Measurements from ENCODE around the gene BEAN1. TPM values are rescaled to one million over a fixed set of nuclear protein-coding genes. Genes with fewer than 3 reads are reported as not detected.

BEAN1 gene
- total and polyA plus RNA-seq, 2 experiments from 2014 or later = 0.07 to 0.10 TPM

DNA sequence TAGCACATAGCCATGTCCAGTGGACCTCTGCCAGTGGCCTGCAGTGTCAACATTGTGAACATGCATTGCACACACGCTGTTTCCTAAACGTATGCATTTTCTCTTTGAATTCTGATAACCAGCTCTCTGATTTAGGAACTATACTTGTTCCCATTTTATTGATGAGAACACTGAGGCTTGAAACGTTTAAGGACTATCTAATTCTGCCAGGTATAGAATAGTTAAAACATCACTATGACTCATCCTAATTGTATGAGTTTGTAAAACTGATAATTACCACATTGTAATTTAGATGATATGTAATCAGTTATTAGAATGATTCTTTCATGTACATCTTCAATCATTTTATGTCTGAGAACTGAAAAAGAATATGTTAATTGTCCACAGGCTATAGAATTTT is 3.1 kb downstream of the BEAN1 start:
- Mint-ChIP-seq H3K27me3 (ENCODE audit: insufficient read depth, low read depth, poor library complexity) (peaks cover 54% of the 10 kb centered on the region), H3K4me1 (peaks cover 37% of the 10 kb centered on the region), H3K36me3 (ENCODE audit: low read depth) (no peaks in the 10 kb centered on the region), H3K9me3 (no peaks in the 10 kb centered on the region), H3K4me3 (no peak overlapping the region), H3K27ac (no peak overlapping the region)
- Histone ChIP-seq H3K27me3 (ENCODE audit: insufficient read depth) (peaks cover 65% of the 10 kb centered on the region), H4K20me1 (replicated peaks; ENCODE audit: insufficient read depth) (no peaks in the 10 kb centered on the region), H3K79me2 (replicated peaks; ENCODE audit: insufficient read depth) (no peaks in the 10 kb centered on the region), H3K36me3 (ENCODE audit: insufficient read depth) (no peaks in the 10 kb centered on the region), H3K4me1 (ENCODE audit: insufficient read depth) (peaks cover 8% of the 10 kb centered on the region), H3K27ac (ENCODE audit: low read depth) (no peak overlapping the region), H3F3A (replicated peaks; ENCODE audit: low read depth) (no peaks in the 10 kb centered on the region), H3K9me2 (ENCODE audit: insufficient read depth) (no peaks in the 10 kb centered on the region), H2AFZ (no peak overlapping the region), H3K4me3 (no peak overlapping the region), H3K4me2 (no peak overlapping the region)
- no peak for TF ChIP-seq EZH2 (IDR thresholded peaks at IDR 0.05; ENCODE audit: low read depth, unreplicated experiment)
- TF ChIP-seq, protein P1, sequence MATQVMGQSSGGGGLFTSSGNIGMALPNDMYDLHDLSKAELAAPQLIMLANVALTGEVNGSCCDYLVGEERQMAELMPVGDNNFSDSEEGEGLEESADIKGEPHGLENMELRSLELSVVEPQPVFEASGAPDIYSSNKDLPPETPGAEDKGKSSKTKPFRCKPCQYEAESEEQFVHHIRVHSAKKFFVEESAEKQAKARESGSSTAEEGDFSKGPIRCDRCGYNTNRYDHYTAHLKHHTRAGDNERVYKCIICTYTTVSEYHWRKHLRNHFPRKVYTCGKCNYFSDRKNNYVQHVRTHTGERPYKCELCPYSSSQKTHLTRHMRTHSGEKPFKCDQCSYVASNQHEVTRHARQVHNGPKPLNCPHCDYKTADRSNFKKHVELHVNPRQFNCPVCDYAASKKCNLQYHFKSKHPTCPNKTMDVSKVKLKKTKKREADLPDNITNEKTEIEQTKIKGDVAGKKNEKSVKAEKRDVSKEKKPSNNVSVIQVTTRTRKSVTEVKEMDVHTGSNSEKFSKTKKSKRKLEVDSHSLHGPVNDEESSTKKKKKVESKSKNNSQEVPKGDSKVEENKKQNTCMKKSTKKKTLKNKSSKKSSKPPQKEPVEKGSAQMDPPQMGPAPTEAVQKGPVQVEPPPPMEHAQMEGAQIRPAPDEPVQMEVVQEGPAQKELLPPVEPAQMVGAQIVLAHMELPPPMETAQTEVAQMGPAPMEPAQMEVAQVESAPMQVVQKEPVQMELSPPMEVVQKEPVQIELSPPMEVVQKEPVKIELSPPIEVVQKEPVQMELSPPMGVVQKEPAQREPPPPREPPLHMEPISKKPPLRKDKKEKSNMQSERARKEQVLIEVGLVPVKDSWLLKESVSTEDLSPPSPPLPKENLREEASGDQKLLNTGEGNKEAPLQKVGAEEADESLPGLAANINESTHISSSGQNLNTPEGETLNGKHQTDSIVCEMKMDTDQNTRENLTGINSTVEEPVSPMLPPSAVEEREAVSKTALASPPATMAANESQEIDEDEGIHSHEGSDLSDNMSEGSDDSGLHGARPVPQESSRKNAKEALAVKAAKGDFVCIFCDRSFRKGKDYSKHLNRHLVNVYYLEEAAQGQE (IDR thresholded peaks at IDR 0.05; ENCODE audit: unreplicated experiment) = no peak
- no peak for TF ChIP-seq STAT1 (IDR thresholded peaks at IDR 0.05; ENCODE audit: unreplicated experiment)
- TF ChIP-seq EZH2phosphoT487 (IDR thresholded peaks at IDR 0.05; ENCODE audit: unreplicated experiment) = no peak
- no peak for TF ChIP-seq ZNF114 (CRISPR knock-in tag; IDR thresholded peaks at IDR 0.05)
- TF ChIP-seq ZNF331 (CRISPR knock-in tag; IDR thresholded peaks at IDR 0.05; ENCODE audit: low read depth) = no peak
- TF ChIP-seq CREB1 (CRISPR knock-in tag; IDR thresholded peaks at IDR 0.05; ENCODE audit: low read depth) = no peak
- no peak for TF ChIP-seq JUNB (IDR thresholded peaks at IDR 0.05; ENCODE audit: unreplicated experiment)
- TF ChIP-seq, protein P2, sequence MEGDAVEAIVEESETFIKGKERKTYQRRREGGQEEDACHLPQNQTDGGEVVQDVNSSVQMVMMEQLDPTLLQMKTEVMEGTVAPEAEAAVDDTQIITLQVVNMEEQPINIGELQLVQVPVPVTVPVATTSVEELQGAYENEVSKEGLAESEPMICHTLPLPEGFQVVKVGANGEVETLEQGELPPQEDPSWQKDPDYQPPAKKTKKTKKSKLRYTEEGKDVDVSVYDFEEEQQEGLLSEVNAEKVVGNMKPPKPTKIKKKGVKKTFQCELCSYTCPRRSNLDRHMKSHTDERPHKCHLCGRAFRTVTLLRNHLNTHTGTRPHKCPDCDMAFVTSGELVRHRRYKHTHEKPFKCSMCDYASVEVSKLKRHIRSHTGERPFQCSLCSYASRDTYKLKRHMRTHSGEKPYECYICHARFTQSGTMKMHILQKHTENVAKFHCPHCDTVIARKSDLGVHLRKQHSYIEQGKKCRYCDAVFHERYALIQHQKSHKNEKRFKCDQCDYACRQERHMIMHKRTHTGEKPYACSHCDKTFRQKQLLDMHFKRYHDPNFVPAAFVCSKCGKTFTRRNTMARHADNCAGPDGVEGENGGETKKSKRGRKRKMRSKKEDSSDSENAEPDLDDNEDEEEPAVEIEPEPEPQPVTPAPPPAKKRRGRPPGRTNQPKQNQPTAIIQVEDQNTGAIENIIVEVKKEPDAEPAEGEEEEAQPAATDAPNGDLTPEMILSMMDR (conservative IDR thresholded peaks at IDR 0.05; ENCODE audit: low read depth in 2 of 2) = no peak
- TF ChIP-seq, protein P3, sequence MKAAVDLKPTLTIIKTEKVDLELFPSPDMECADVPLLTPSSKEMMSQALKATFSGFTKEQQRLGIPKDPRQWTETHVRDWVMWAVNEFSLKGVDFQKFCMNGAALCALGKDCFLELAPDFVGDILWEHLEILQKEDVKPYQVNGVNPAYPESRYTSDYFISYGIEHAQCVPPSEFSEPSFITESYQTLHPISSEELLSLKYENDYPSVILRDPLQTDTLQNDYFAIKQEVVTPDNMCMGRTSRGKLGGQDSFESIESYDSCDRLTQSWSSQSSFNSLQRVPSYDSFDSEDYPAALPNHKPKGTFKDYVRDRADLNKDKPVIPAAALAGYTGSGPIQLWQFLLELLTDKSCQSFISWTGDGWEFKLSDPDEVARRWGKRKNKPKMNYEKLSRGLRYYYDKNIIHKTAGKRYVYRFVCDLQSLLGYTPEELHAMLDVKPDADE (IDR thresholded peaks at IDR 0.05) = no peak
- TF ChIP-seq, protein P4, sequence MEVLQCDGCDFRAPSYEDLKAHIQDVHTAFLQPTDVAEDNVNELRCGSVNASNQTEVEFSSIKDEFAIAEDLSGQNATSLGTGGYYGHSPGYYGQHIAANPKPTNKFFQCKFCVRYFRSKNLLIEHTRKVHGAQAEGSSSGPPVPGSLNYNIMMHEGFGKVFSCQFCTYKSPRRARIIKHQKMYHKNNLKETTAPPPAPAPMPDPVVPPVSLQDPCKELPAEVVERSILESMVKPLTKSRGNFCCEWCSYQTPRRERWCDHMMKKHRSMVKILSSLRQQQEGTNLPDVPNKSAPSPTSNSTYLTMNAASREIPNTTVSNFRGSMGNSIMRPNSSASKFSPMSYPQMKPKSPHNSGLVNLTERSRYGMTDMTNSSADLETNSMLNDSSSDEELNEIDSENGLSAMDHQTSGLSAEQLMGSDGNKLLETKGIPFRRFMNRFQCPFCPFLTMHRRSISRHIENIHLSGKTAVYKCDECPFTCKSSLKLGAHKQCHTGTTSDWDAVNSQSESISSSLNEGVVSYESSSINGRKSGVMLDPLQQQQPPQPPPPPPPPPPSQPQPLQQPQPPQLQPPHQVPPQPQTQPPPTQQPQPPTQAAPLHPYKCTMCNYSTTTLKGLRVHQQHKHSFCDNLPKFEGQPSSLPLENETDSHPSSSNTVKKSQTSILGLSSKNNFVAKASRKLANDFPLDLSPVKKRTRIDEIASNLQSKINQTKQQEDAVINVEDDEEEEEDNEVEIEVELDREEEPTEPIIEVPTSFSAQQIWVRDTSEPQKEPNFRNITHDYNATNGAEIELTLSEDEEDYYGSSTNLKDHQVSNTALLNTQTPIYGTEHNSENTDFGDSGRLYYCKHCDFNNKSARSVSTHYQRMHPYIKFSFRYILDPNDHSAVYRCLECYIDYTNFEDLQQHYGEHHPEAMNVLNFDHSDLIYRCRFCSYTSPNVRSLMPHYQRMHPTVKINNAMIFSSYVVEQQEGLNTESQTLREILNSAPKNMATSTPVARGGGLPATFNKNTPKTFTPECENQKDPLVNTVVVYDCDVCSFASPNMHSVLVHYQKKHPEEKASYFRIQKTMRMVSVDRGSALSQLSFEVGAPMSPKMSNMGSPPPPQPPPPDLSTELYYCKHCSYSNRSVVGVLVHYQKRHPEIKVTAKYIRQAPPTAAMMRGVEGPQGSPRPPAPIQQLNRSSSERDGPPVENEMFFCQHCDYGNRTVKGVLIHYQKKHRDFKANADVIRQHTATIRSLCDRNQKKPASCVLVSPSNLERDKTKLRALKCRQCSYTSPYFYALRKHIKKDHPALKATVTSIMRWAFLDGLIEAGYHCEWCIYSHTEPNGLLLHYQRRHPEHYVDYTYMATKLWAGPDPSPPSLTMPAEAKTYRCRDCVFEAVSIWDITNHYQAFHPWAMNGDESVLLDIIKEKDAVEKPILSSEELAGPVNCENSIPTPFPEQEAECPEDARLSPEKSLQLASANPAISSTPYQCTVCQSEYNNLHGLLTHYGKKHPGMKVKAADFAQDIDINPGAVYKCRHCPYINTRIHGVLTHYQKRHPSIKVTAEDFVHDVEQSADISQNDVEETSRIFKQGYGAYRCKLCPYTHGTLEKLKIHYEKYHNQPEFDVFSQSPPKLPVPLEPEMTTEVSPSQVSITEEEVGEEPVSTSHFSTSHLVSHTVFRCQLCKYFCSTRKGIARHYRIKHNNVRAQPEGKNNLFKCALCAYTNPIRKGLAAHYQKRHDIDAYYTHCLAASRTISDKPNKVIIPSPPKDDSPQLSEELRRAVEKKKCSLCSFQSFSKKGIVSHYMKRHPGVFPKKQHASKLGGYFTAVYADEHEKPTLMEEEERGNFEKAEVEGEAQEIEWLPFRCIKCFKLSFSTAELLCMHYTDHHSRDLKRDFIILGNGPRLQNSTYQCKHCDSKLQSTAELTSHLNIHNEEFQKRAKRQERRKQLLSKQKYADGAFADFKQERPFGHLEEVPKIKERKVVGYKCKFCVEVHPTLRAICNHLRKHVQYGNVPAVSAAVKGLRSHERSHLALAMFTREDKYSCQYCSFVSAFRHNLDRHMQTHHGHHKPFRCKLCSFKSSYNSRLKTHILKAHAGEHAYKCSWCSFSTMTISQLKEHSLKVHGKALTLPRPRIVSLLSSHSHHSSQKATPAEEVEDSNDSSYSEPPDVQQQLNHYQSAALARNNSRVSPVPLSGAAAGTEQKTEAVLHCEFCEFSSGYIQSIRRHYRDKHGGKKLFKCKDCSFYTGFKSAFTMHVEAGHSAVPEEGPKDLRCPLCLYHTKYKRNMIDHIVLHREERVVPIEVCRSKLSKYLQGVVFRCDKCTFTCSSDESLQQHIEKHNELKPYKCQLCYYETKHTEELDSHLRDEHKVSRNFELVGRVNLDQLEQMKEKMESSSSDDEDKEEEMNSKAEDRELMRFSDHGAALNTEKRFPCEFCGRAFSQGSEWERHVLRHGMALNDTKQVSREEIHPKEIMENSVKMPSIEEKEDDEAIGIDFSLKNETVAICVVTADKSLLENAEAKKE (CRISPR knock-in tag; IDR thresholded peaks at IDR 0.05) = no peak
- no peak for TF ChIP-seq NANOG (IDR thresholded peaks at IDR 0.05; ENCODE audit: borderline replicate concordance)
- TF ChIP-seq POLR2AphosphoS5 (IDR thresholded peaks at IDR 0.05; ENCODE audit: low read depth) = no peak
- DNase-seq (ENCODE audit: low spot score) (no peak), ATAC-seq (no peak)

All from GM23338 (cell line).